GM10266 (cell line): Measurements from ENCODE around the gene EPB41L4B.

Experiments
- DNase-seq: peaks from one replicate; pipeline ENCODE4 v3.0.0; 2012; ENCODE audit errors: extremely low spot score
- CTCF ChIP-seq: IDR thresholded peaks from 2 replicates; pipeline ENCODE4 v1.5.1; 2012; ENCODE audit warnings: mild to moderate bottlenecking, low read depth; ENCODE audit not compliant: control insufficient read depth, insufficient read depth; ENCODE audit errors: missing control alignments

EPB41L4B gene

GRCh38 chr9:109206670-109207069, 114.2 kb downstream of the EPB41L4B start:
- no peak for TF ChIP-seq CTCF
- DNase-seq = no peak

- no peak for DNase-seq
- TF ChIP-seq CTCF = no peak
These were observed 115.3 kb downstream of the EPB41L4B start for GRCh38 chr9:109205526-109205925.

GRCh38 chr9:109203761-109204360, 117.0 kb downstream of the EPB41L4B start:
- no peak for TF ChIP-seq CTCF
- DNase-seq = no peak

- no peak for TF ChIP-seq CTCF
- no peak for DNase-seq
These were observed 121.2 kb downstream of the EPB41L4B start for GRCh38 chr9:109199676-109200075.

- no peak for DNase-seq
- peak; percentile 18 for TF ChIP-seq CTCF
These were observed 122.0 kb downstream of the EPB41L4B start for GRCh38 chr9:109198736-109199382.

- DNase-seq = no peak
- TF ChIP-seq CTCF = no peak
These were observed 126.8 kb downstream of the EPB41L4B start for GRCh38 chr9:109193974-109194556.
